Endothelial cell of umbilical vein (primary cell): ENCODE data around the gene COL18A1. TPM values are rescaled to one million over a fixed set of nuclear protein-coding genes. Genes with fewer than 3 reads are reported as not detected.

Source experiments
- BruUV-seq: library from RNA; stranded (reverse); fragments of 400-500 nt; replicated peaks from 2 replicates; lab custom pipeline; 2021; lab: Mats Ljungman, UMichigan
- CTCF ChIA-PET: fragments of 300-600, 350-600 bp; sonication (Branson Sonifier 250); formaldehyde crosslinking; loops from one replicate; lab custom pipeline; 2021; ENCODE audit warnings: antibody characterized with exemption, inconsistent platforms; lab: Charles Lee
- POLR2A ChIA-PET: fragments of 300-600, 350-600 bp; sonication (Branson Sonifier 250); formaldehyde crosslinking; loops from one replicate; lab custom pipeline; 2021; ENCODE audit warnings: antibody characterized with exemption, inconsistent platforms; lab: Charles Lee
- DNase-seq: peaks from one replicate; pipeline ENCODE4 v3.0.0-alpha.2; 2011; ENCODE audit warnings: low read depth, low spot score
- FAIRE-seq: peaks from 2 replicates; lab custom pipeline; 2011; peaks lifted over from hg19 to GRCh38; lab: Jason Lieb, UNC
- H2AFZ ChIP-seq: 2 replicates; pipeline ENCODE4 v1.6.0; 2012; ENCODE audit warnings: low read depth, low read length, control low read depth, inconsistent platforms
- H3K27ac ChIP-seq: 2 replicates; pipeline ENCODE4 v1.5.1; 2011; ENCODE audit warnings: low read depth, mild to moderate bottlenecking, control low read depth, low read length, moderate library complexity; ENCODE audit not compliant: insufficient read depth
- H3K27me3 ChIP-seq, 2 experiments: 2 replicates each; pipeline versions ENCODE4 v1.6.0 to v1.6.1; 2011; ENCODE audit warnings: low read length in 2 of 2, mixed read lengths in 1 of 2; ENCODE audit not compliant: control insufficient read depth in 2 of 2, insufficient read depth in 2 of 2
- H3K36me3 ChIP-seq, 2 experiments: 2 replicates in 1 of 2; 3 replicates in 1 of 2; pipeline ENCODE4 v1.5.1; 2011; ENCODE audit warnings: low read length in 2 of 2, mild to moderate bottlenecking in 1 of 2, moderate library complexity in 1 of 2; ENCODE audit not compliant: control insufficient read depth in 2 of 2, insufficient read depth in 2 of 2; ENCODE audit errors: extremely low read depth in 1 of 2
- H3K4me1 ChIP-seq: 3 replicates; pipeline ENCODE4 v1.5.1; 2011; ENCODE audit warnings: mild to moderate bottlenecking, low read length; ENCODE audit not compliant: control insufficient read depth, insufficient read depth; ENCODE audit errors: extremely low read depth
- H3K4me2 ChIP-seq: 2 replicates; pipeline ENCODE4 v1.6.1; 2011; ENCODE audit warnings: low read length, control low read depth, mixed read lengths; ENCODE audit not compliant: insufficient read depth
- H3K4me3 ChIP-seq, 3 experiments: fragments of 200-600 bp in 1 of 3; sonication (generic), shearing (Covaris generic) in 1 of 3; replicated peaks in 1 of 3; 2 replicates each; pipeline ENCODE4 v1.5.1; 2011 to 2016; ENCODE audit warnings: control low read depth in 3 of 3, low read length in 3 of 3, mild to moderate bottlenecking in 2 of 3, inconsistent platforms in 1 of 3, low read depth in 1 of 3, moderate library complexity in 1 of 3; ENCODE audit not compliant: insufficient read depth in 1 of 3
- H3K79me2 ChIP-seq: 2 replicates; pipeline ENCODE4 v1.6.0; 2012; ENCODE audit warnings: low read length, inconsistent platforms; ENCODE audit not compliant: control insufficient read depth, insufficient read depth
- H3K9ac ChIP-seq: replicated peaks from 2 replicates; pipeline ENCODE3; 2011; ENCODE audit warnings: low read length, control low read depth; ENCODE audit not compliant: insufficient read depth; ENCODE audit errors: extremely low read depth
- H3K9me1 ChIP-seq: replicated peaks from 3 replicates; pipeline ENCODE4 v1.6.0; 2011; ENCODE audit warnings: mild to moderate bottlenecking, low read length; ENCODE audit not compliant: control insufficient read depth, insufficient read depth; ENCODE audit errors: extremely low read depth
- H3K9me3 ChIP-seq: replicated peaks from 2 replicates; pipeline ENCODE4 v1.5.1; 2012; ENCODE audit warnings: low read length, inconsistent platforms; ENCODE audit not compliant: control insufficient read depth, insufficient read depth
- H4K20me1 ChIP-seq: replicated peaks from 2 replicates; pipeline ENCODE3; 2011; ENCODE audit warnings: mild to moderate bottlenecking, low read length; ENCODE audit not compliant: control insufficient read depth, insufficient read depth; ENCODE audit errors: extremely low read depth
- CTCF ChIP-seq, 2 donors: IDR thresholded peaks; 1 replicate in 1 of 2; 2 replicates in 1 of 2; pipeline ENCODE4 v1.5.1; 2011; ENCODE audit warnings: low read length in 2 of 2, mild to moderate bottlenecking in 2 of 2, moderate library complexity in 2 of 2, control low read depth in 1 of 2, inconsistent platforms in 1 of 2, low read depth in 1 of 2; ENCODE audit not compliant: insufficient read depth in 1 of 2; ENCODE audit errors: extremely low read depth in 1 of 2
- EZH2 ChIP-seq: IDR thresholded peaks from 2 replicates; pipeline ENCODE4 v1.6.1; 2012; ENCODE audit warnings: borderline replicate concordance, low read depth, mild to moderate bottlenecking, moderate library complexity, low read length, inconsistent platforms; ENCODE audit not compliant: severe bottlenecking
- FOS ChIP-seq: IDR thresholded peaks from 2 replicates; pipeline ENCODE4 v1.6.1; 2011; ENCODE audit warnings: mild to moderate bottlenecking, low read length, moderate library complexity, borderline replicate concordance; ENCODE audit not compliant: insufficient read depth
- GATA2 ChIP-seq: IDR thresholded peaks from 2 replicates; pipeline ENCODE4 v1.7.0; 2011; ENCODE audit warnings: low read depth, mild to moderate bottlenecking, moderate library complexity, mixed read lengths, low read length; ENCODE audit not compliant: insufficient read length, insufficient read depth
- JUN ChIP-seq: IDR thresholded peaks from 2 replicates; pipeline ENCODE4 v1.6.1; 2011; ENCODE audit warnings: borderline replicate concordance, low read depth; ENCODE audit not compliant: insufficient read length, insufficient read depth
- MYC ChIP-seq: IDR thresholded peaks from one replicate; pipeline ENCODE4 v1.6.1; 2011; ENCODE audit warnings: mild to moderate bottlenecking, low read depth, low read length
- POLR2A ChIP-seq: IDR thresholded peaks from 2 replicates; pipeline ENCODE4 v1.6.1; 2012; ENCODE audit warnings: low read depth, mild to moderate bottlenecking, control low read depth, low read length
- POLR2AphosphoS5 ChIP-seq: IDR thresholded peaks from 2 replicates; pipeline ENCODE4 v1.6.1; 2012; ENCODE audit warnings: low read depth, mild to moderate bottlenecking, control low read depth, low read length, moderate library complexity; ENCODE audit not compliant: insufficient read depth
- dilution Hi-C: fragments of 300-500 bp; cut with MboI; formaldehyde crosslinking; loops from one replicate; pipeline ENCODE4 v1.15.0; 2019; ENCODE audit warnings: low sequenced_read_pairs; ENCODE audit not compliant: extremely low pct_ligation_motif_present
- intact Hi-C: fragments of 100-400 bp; cut with micrococcal nuclease; formaldehyde crosslinking; loops from one replicate; pipeline ENCODE4 v1.10.0; 2022
- polyA plus RNA-seq, 4 experiments: library from polyadenylated mRNA; depleted of rRNA in 3 of 4; stranded (reverse) in 3 of 4; unstranded in 1 of 4; fragments of >200 nt; gene quantifications; 2 replicates each; pipeline versions ENCODE4 v1.2.1 to v1.2.3, GENCODE V29; 2011 to 2012; ENCODE audit warnings: missing spikeins in 1 of 4
- total RNA-seq: library from RNA; stranded (reverse); gene quantifications from 2 replicates; pipeline ENCODE4 v1.2.3, GENCODE V29; 2021
- TF ChIP-seq, protein P1 (sequence below): IDR thresholded peaks from 2 replicates; pipeline ENCODE4 v1.6.1; 2011; ENCODE audit not compliant: insufficient read depth, insufficient read length

COL18A1 gene
- total and polyA plus RNA-seq, 2 donors (not counting 3 experiments of a cell fraction or from before 2014, with no cell fraction given) = 198 to 252 TPM

DNA sequence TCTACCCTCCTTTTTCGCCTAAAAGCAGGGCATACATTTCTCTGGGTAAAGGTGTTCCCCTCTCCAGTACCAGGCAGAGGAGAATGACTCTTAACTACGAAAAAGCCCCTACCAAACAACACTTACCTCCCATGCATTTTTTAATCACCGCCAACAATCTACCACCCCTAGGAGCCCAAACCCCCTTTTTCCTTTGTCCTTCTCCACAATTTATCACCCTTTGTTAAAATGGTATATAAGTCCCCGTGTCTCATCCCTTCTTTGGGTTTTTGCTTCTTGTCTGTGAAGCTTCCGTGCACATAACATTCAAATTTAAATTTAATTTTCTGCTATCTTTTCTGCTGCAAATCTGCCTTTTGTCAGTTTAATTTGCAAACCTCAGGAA, 27.6 kb upstream of the COL18A1 start:
- TF ChIP-seq EZH2 (no peak), MYC (no peak), POLR2AphosphoS5 (no peak), FOS (no peak), POLR2A (no peak), JUN (no peak), GATA2 (no peak), CTCF (IDR thresholded peaks at IDR 0.05; ENCODE audit: extremely low read depth in 1 of 2, insufficient read depth in 1 of 2, low read depth in 1 of 2, low read length in 2 of 2) (no peak)
- TF ChIP-seq, protein P1, sequence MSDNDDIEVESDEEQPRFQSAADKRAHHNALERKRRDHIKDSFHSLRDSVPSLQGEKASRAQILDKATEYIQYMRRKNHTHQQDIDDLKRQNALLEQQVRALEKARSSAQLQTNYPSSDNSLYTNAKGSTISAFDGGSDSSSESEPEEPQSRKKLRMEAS = no peak
- dilution Hi-C loops = no loop called here
- H3K4me2 ChIP-seq = no peak overlapping the region
- FAIRE-seq = no peak
- H3K27ac ChIP-seq = no peak overlapping the region
- peaks cover 0 to 1% of the 10 kb centered on the region in 2 experiments for H3K27me3 ChIP-seq
- DNase-seq = no peak
- no peak overlapping the region for H3K9ac ChIP-seq
- H2AFZ ChIP-seq = no peak overlapping the region
- intact Hi-C loops = no loop called here
- H3K79me2 ChIP-seq = no peaks in the 10 kb centered on the region
- no peak overlapping the region for H3K4me3 ChIP-seq
- H4K20me1 ChIP-seq = no peaks in the 10 kb centered on the region
- no peaks in the 10 kb centered on the region for H3K36me3 ChIP-seq
- no peaks in the 10 kb centered on the region for H3K9me3 ChIP-seq
- POLR2A ChIA-PET = no interaction called here
- no peaks in the 10 kb centered on the region for H3K9me1 ChIP-seq
- BruUV-seq = no TSS peak
- CTCF ChIA-PET = interaction anchor here (1.5 kb wide), 1 partner anchor 9 kb away, joined by 7 read pairs; no protein-coding TSS in a partner anchor
- no peaks in the 10 kb centered on the region for H3K4me1 ChIP-seq
